Smooth muscle cell (in vitro differentiated cells): Measurements from ENCODE around the gene XRCC5. TPM values are rescaled to one million over a fixed set of nuclear protein-coding genes. Genes with fewer than 3 reads are reported as not detected.

ENCODE experiments used
- DNase-seq: peaks from one replicate; lab custom pipeline; 2025; ENCODE audit not compliant: unreplicated experiment; lab: John Stamatoyannopoulos, UW
- H2AFZ ChIP-seq: fragments of 200-600 bp; sonication (generic); 2 replicates; pipeline ENCODE4 v1.6.0; 2016; ENCODE audit warnings: antibody characterized with exemption, low read depth, mild to moderate bottlenecking
- H3F3A ChIP-seq: fragments of 200-600 bp; sonication (generic); 2 replicates; pipeline ENCODE4 v1.6.0; 2017; ENCODE audit warnings: antibody characterized with exemption, low read depth
- H3K27ac ChIP-seq: fragments of 200-600 bp; sonication (generic); 2 replicates; pipeline ENCODE4 v1.5.1; 2016; ENCODE audit warnings: low read depth, mild to moderate bottlenecking
- H3K27me3 ChIP-seq: fragments of 200-600 bp; sonication (generic); 2 replicates; pipeline ENCODE4 v1.6.1; 2016; ENCODE audit warnings: low read depth, mild to moderate bottlenecking
- H3K36me3 ChIP-seq: fragments of 200-600 bp; sonication (generic); 2 replicates; pipeline ENCODE4 v1.5.1; 2016; ENCODE audit warnings: low read depth
- H3K4me1 ChIP-seq: fragments of 200-600 bp; sonication (generic); 2 replicates; pipeline ENCODE4 v1.5.1; 2016; ENCODE audit warnings: low read depth
- H3K4me2 ChIP-seq: fragments of 200-600 bp; sonication (generic); 2 replicates; pipeline ENCODE4 v1.6.0; 2016; ENCODE audit warnings: mild to moderate bottlenecking
- H3K4me3 ChIP-seq: fragments of 200-600 bp; sonication (generic); 2 replicates; pipeline ENCODE4 v1.5.1; 2016; ENCODE audit warnings: mild to moderate bottlenecking
- H3K79me2 ChIP-seq: fragments of 200-600 bp; sonication (generic); 2 replicates; pipeline ENCODE4 v1.6.0; 2016; ENCODE audit warnings: low read depth, mild to moderate bottlenecking
- H3K9ac ChIP-seq: fragments of 200-600 bp; sonication (generic); 2 replicates; pipeline ENCODE4 v1.6.0; 2016; ENCODE audit warnings: low read depth
- H3K9me3 ChIP-seq: fragments of 200-600 bp; sonication (generic); replicated peaks from 2 replicates; pipeline ENCODE4 v1.5.1; 2016; ENCODE audit warnings: low read depth
- H4K20me1 ChIP-seq: fragments of 200-600 bp; sonication (generic); 2 replicates; pipeline ENCODE4 v1.6.0; 2016; ENCODE audit warnings: low read depth
- WGBS: methylation state at CpG from one replicate; pipeline ENCODE4 v1.1.7; 2016; ENCODE audit warnings: low lambda C conversion rate; 5-methylcytosine and 5-hydroxymethylcytosine counted together
- polyA plus RNA-seq: library from polyadenylated mRNA; unstranded; fragments of >200 nt; fragmentation: Nextera tagmentation; extraction: Ambion mirVana; gene quantifications from 2 replicates; pipeline ENCODE4 v1.2.1, GENCODE V29; 2016
- total RNA-seq: library from RNA; depleted of rRNA; stranded (reverse); fragments of >200 nt; gene quantifications from 2 replicates; pipeline ENCODE4 v1.2.3, GENCODE V29; 2014
- TF ChIP-seq, protein P1 (sequence below): fragments of 200-600 bp; sonication (generic); IDR thresholded peaks from 2 replicates; pipeline ENCODE4 v1.5.1; 2017; ENCODE audit warnings: borderline replicate concordance, mild to moderate bottlenecking, antibody characterized with exemption; ENCODE audit not compliant: insufficient read depth, poor library complexity, severe bottlenecking

The XRCC5 gene
- total and polyA plus RNA-seq, 2 experiments from 2014 or later: 197 to 266 TPM

DNA sequence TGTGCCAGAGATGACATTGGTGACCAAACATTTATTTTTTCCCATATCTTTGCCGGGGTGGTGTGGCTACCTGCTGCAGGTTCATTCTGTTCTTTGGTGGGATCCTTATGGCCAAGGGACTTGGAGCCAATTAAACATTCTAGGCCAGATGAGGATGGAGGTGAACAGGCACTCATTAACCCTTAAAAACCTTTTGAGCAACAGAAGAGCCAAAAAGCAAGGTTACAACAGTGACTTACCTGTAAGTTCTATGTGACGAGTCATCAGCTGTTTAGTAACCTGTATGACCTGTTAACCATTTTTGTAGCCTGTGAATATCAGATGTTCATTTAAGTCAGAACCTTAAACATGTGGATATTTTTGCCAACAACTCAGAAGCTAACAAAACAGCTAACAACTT is 105.6 kb downstream of the XRCC5 start:
- H3F3A ChIP-seq: peaks cover 54% of the 10 kb centered on the region
- no peaks in the 10 kb centered on the region for H3K27me3 ChIP-seq
- 94% methylated on average over 2 of the region's 2 CpGs for WGBS
- no peaks in the 10 kb centered on the region for H3K36me3 ChIP-seq
- H3K4me2 ChIP-seq: no peak overlapping the region
- peak overlapping the region; percentile 22 for H3K27ac ChIP-seq
- no peaks in the 10 kb centered on the region for H4K20me1 ChIP-seq
- TF ChIP-seq, protein P1, sequence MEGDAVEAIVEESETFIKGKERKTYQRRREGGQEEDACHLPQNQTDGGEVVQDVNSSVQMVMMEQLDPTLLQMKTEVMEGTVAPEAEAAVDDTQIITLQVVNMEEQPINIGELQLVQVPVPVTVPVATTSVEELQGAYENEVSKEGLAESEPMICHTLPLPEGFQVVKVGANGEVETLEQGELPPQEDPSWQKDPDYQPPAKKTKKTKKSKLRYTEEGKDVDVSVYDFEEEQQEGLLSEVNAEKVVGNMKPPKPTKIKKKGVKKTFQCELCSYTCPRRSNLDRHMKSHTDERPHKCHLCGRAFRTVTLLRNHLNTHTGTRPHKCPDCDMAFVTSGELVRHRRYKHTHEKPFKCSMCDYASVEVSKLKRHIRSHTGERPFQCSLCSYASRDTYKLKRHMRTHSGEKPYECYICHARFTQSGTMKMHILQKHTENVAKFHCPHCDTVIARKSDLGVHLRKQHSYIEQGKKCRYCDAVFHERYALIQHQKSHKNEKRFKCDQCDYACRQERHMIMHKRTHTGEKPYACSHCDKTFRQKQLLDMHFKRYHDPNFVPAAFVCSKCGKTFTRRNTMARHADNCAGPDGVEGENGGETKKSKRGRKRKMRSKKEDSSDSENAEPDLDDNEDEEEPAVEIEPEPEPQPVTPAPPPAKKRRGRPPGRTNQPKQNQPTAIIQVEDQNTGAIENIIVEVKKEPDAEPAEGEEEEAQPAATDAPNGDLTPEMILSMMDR: no peak
- H3K9me3 ChIP-seq: no peaks in the 10 kb centered on the region
- H2AFZ ChIP-seq: no peak overlapping the region
- DNase-seq: no peak
- no peak overlapping the region for H3K9ac ChIP-seq
- no peak overlapping the region for H3K4me3 ChIP-seq
- H3K79me2 ChIP-seq: no peaks in the 10 kb centered on the region
- H3K4me1 ChIP-seq: peaks cover 23% of the 10 kb centered on the region

DNA sequence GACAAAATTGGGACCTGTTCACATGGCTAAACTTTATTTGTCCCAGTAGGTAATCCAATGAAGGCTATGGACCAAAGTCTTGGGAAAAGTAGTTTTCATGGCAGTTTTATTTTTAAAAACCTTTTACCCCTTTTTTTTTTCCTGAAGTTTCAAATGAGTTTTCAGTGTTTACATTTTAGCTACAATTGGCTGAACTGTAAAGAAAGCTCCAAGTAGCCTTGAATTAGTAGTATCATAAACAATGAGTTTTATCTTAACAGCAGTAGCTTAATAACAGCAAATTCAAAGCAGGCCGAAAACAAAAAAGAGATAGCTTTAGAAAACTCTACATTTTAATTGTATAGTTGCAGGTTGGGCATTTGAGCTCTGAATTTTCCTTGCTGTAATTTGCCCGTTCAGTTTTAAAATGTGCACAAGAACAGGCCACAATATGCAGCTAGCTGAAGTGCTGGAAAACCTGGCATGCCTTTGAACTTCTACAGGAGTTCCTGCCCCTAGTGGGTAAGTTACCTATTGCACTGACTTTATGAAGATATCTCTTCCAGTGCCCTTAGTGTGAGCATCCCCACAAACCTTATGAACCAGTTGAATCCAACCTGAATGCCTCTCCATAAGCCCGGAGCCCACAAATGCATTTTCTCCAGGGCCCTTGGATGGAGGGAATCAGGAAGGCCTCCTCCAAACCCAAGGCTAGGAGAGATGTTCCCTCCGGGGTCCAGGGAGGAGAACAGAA is 106.7 kb downstream of the XRCC5 start:
- Histone ChIP-seq H3K9me3 (no peaks in the 10 kb centered on the region), H3F3A (peaks cover 43% of the 10 kb centered on the region), H3K27me3 (no peaks in the 10 kb centered on the region), H3K36me3 (no peaks in the 10 kb centered on the region), H4K20me1 (no peaks in the 10 kb centered on the region), H3K9ac (no peak overlapping the region), H3K4me3 (no peak overlapping the region), H3K4me2 (no peak overlapping the region), H3K27ac (peak overlapping the region; percentile 22), H3K4me1 (peaks cover 16% of the 10 kb centered on the region), H3K79me2 (no peaks in the 10 kb centered on the region), H2AFZ (no peak overlapping the region)
- DNase-seq: no peak
- TF ChIP-seq, protein P1: peak; percentile 32
- 75% methylated on average over 4 of the region's 4 CpGs for WGBS

- H3K36me3 ChIP-seq: no peaks in the 10 kb centered on the region
- peaks cover 36% of the 10 kb centered on the region for H3F3A ChIP-seq
- no peaks in the 10 kb centered on the region for H4K20me1 ChIP-seq
- no peaks in the 10 kb centered on the region for H3K9me3 ChIP-seq
- no peak overlapping the region for H2AFZ ChIP-seq
- WGBS: 33% methylated on average over 7 of the region's 7 CpGs
- DNase-seq: no peak
- H3K4me1 ChIP-seq: peaks cover 12% of the 10 kb centered on the region
- no peaks in the 10 kb centered on the region for H3K27me3 ChIP-seq
- no peaks in the 10 kb centered on the region for H3K79me2 ChIP-seq
- no peak overlapping the region for H3K4me3 ChIP-seq
- H3K4me2 ChIP-seq: peak overlapping the region; percentile 40
- TF ChIP-seq, protein P1: no peak
- no peak overlapping the region for H3K9ac ChIP-seq
- peak overlapping the region; percentile 82 for H3K27ac ChIP-seq
These were observed 108.1 kb downstream of the XRCC5 start for GRCh38 chr2:216216951-216217903.
